Lower lobe of right lung (tissue), 2 donors: ENCODE results near the gene PYGB. TPM values are rescaled to one million over a fixed set of nuclear protein-coding genes. Genes with fewer than 3 reads are reported as not detected.

Source experiments
- ATAC-seq, 2 donors: fragments of 200-7000 bp; cut with Tn5 transposase; one replicate each; pipeline ENCODE4 v1.9.1; 2020 to 2022; ENCODE audit warnings: mild to moderate bottlenecking in 2 of 2, moderate library complexity in 2 of 2
- DNase-seq: peaks from one replicate; pipeline ENCODE4 v3.0.0-alpha.2; 2020
- H3K27ac ChIP-seq: fragments of 200-600 bp; one replicate; pipeline ENCODE4 v1.8.0; 2022
- H3K27me3 ChIP-seq: fragments of 200-600 bp; one replicate; pipeline ENCODE4 v1.8.0; 2022; ENCODE audit warnings: low read depth
- H3K36me3 ChIP-seq: fragments of 200-600 bp; one replicate; pipeline ENCODE4 v1.8.0; 2022; ENCODE audit warnings: mild to moderate bottlenecking
- H3K4me1 ChIP-seq: fragments of 200-600 bp; one replicate; pipeline ENCODE4 v1.8.0; 2022
- H3K4me3 ChIP-seq: fragments of 200-600 bp; one replicate; pipeline ENCODE4 v1.8.0; 2022; ENCODE audit warnings: mild to moderate bottlenecking
- H3K9me3 ChIP-seq: fragments of 200-600 bp; one replicate; pipeline ENCODE4 v1.8.0; 2022
- CTCF ChIP-seq: fragments of 200-600 bp; IDR thresholded peaks from one replicate; pipeline ENCODE4 v1.8.0; 2022; ENCODE audit warnings: antibody characterized with exemption, mild to moderate bottlenecking
- intact Hi-C: fragments of 100-400 bp; cut with DNase I; formaldehyde crosslinking; loops from one replicate; pipeline ENCODE4 v1.11.0; 2022
- total RNA-seq: library from RNA; stranded (reverse); fragmentation: NEBNext Ultra II Directional; extraction: Animal tissue kit (Norgen Biotek cat#: 25700); gene quantifications from one replicate; pipeline ENCODE4 v1.2.1, GENCODE V29; 2021
- donor health status: DM: no; HTN: yes; CAD: no; lungs with severe emphysema.

PYGB gene
- total RNA-seq, 1 donor from 2014 or later = 57.5 TPM

- H3K27ac ChIP-seq = no peak overlapping the region
- no peak for ATAC-seq
These were observed 29.3 kb downstream of the PYGB start for GRCh38 chr20:25277051-25277801.

GRCh38 chr20:25277941-25278521 is 30.1 kb downstream of the PYGB start:
- DNase-seq = peak; percentile 27
- intact Hi-C loops = no loop called here
- Histone ChIP-seq H3K27me3 (no peaks in the 10 kb centered on the region), H3K4me3 (no peak overlapping the region), H3K9me3 (no peaks in the 10 kb centered on the region), H3K27ac (no peak overlapping the region), H3K36me3 (peaks cover 99% of the 10 kb centered on the region), H3K4me1 (no peaks in the 10 kb centered on the region)
- TF ChIP-seq CTCF = no peak
- no peak for ATAC-seq

More at GRCh38 chr20:25277051-25277801, 29.3 kb downstream of the PYGB start:
- Histone ChIP-seq H3K4me1 (no peaks in the 10 kb centered on the region), H3K4me3 (no peak overlapping the region), H3K27me3 (no peaks in the 10 kb centered on the region), H3K9me3 (no peaks in the 10 kb centered on the region), H3K36me3 (peaks cover 99% of the 10 kb centered on the region)
- no peak for TF ChIP-seq CTCF
- intact Hi-C loops = no loop called here
- DNase-seq = peak; percentile 37

- no peak for ATAC-seq
- Histone ChIP-seq H3K36me3 (peaks cover 99% of the 10 kb centered on the region), H3K9me3 (no peaks in the 10 kb centered on the region), H3K4me1 (no peaks in the 10 kb centered on the region), H3K27ac (no peak overlapping the region), H3K27me3 (no peaks in the 10 kb centered on the region), H3K4me3 (no peak overlapping the region)
- DNase-seq = peak; percentile 39
- intact Hi-C loops = no loop called here
- TF ChIP-seq CTCF = no peak
These were observed 30.9 kb downstream of the PYGB start for GRCh38 chr20:25278636-25279361.

GRCh38 chr20:25279403-25279802 is 31.5 kb downstream of the PYGB start:
- no peaks in the 10 kb centered on the region for H3K4me1 ChIP-seq
- no peaks in the 10 kb centered on the region for H3K27me3 ChIP-seq
- H3K4me3 ChIP-seq = no peak overlapping the region
- DNase-seq = peak; percentile 10
- intact Hi-C loops = no loop called here
- peaks cover 99% of the 10 kb centered on the region for H3K36me3 ChIP-seq
- no peak for TF ChIP-seq CTCF
- ATAC-seq = no peak
- no peak overlapping the region for H3K27ac ChIP-seq
- no peaks in the 10 kb centered on the region for H3K9me3 ChIP-seq

GRCh38 chr20:25280051-25280573 is 32.2 kb downstream of the PYGB start:
- intact Hi-C loops = no loop called here
- no peak for ATAC-seq
- H3K27ac ChIP-seq = no peak overlapping the region
- H3K36me3 ChIP-seq = peaks cover 99% of the 10 kb centered on the region
- H3K27me3 ChIP-seq = no peaks in the 10 kb centered on the region
- no peaks in the 10 kb centered on the region for H3K4me1 ChIP-seq
- TF ChIP-seq CTCF = no peak
- no peak overlapping the region for H3K4me3 ChIP-seq
- peak; percentile 46 for DNase-seq
- H3K9me3 ChIP-seq = no peaks in the 10 kb centered on the region
